SK-N-SH (cell line): Measurements from ENCODE around the gene TDRD1.

Experiments
- CHD2 ChIP-seq: fragments of 150-350 bp; IDR thresholded peaks from 2 replicates; pipeline ENCODE4 v1.6.1; 2018; ENCODE audit warnings: low read length; ENCODE audit not compliant: partially characterized antibody
- EZH2phosphoT487 ChIP-seq: fragments of 200-600 bp; sonication (generic); IDR thresholded peaks from 2 replicates; pipeline ENCODE4 v1.6.1; 2017; ENCODE audit warnings: low read depth, mixed run types, mild to moderate bottlenecking, antibody characterized with exemption, moderate library complexity, borderline replicate concordance
- FOSL2 ChIP-seq: IDR thresholded peaks from 2 replicates; pipeline ENCODE4 v1.4.0; 2012; ENCODE audit warnings: low read depth, mild to moderate bottlenecking, moderate library complexity, borderline replicate concordance
- POLR2AphosphoS5 ChIP-seq: IDR thresholded peaks from 2 replicates; pipeline ENCODE4 v1.6.1; 2012; ENCODE audit warnings: low read depth, low read length
- RAD21 ChIP-seq: IDR thresholded peaks from 2 replicates; pipeline ENCODE4 v1.6.1; 2012; ENCODE audit warnings: mild to moderate bottlenecking, low read length
- RFX5 ChIP-seq: IDR thresholded peaks from 2 replicates; pipeline ENCODE4 v1.6.1; 2012; ENCODE audit warnings: mild to moderate bottlenecking, improper control_type of control experiment, low read length
- TAF1 ChIP-seq: IDR thresholded peaks from 2 replicates; pipeline ENCODE4 v1.6.1; 2012; ENCODE audit warnings: low read depth, mild to moderate bottlenecking, low read length, moderate library complexity, borderline replicate concordance
- ZBTB33 ChIP-seq: IDR thresholded peaks from 2 replicates; pipeline ENCODE4 v1.4.0; 2012; ENCODE audit warnings: low read depth, borderline replicate concordance
- TF ChIP-seq, protein P1 (sequence below): fragments of 150-350 bp; IDR thresholded peaks from 2 replicates; pipeline ENCODE4 v1.6.1; 2017; ENCODE audit warnings: antibody characterized with exemption, low read length, low read depth, borderline replicate concordance
- TF ChIP-seq, protein P2 (sequence below): fragments of 200-600 bp; sonication (generic); IDR thresholded peaks from 2 replicates; pipeline ENCODE4 v1.6.1; 2017; ENCODE audit warnings: antibody characterized with exemption, mild to moderate bottlenecking, moderate library complexity
- TF ChIP-seq, protein P3 (sequence below): IDR thresholded peaks from 2 replicates; pipeline ENCODE4; 2012

DNA sequence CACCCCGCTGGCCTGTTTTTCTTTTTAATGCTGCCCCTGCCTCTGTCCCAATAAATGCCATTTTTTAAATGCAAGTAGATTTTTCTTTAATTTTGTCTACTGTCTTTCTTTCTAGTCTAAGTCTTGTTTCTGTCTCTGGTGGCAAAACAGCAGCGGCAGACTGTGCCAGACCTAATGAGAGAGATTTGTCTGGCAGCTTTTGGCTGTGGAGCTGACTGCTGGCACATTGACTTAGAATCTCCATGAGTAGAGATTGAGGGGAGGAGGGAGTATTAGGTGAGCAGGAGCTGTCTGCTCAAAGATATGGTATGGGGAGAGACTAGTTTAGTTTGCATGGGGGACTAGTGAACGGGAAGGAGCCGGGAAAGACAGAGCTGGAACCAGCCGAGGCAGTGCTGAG, 72.9 kb downstream of the TDRD1 start:
- TF ChIP-seq EZH2phosphoT487 (no peak), RAD21 (no peak), TAF1 (no peak), CHD2 (no peak), RFX5 (no peak), POLR2AphosphoS5 (no peak), ZBTB33 (no peak), FOSL2 (no peak)
- TF ChIP-seq, protein P1, sequence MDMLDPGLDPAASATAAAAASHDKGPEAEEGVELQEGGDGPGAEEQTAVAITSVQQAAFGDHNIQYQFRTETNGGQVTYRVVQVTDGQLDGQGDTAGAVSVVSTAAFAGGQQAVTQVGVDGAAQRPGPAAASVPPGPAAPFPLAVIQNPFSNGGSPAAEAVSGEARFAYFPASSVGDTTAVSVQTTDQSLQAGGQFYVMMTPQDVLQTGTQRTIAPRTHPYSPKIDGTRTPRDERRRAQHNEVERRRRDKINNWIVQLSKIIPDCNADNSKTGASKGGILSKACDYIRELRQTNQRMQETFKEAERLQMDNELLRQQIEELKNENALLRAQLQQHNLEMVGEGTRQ = no peak
- TF ChIP-seq, protein P2, sequence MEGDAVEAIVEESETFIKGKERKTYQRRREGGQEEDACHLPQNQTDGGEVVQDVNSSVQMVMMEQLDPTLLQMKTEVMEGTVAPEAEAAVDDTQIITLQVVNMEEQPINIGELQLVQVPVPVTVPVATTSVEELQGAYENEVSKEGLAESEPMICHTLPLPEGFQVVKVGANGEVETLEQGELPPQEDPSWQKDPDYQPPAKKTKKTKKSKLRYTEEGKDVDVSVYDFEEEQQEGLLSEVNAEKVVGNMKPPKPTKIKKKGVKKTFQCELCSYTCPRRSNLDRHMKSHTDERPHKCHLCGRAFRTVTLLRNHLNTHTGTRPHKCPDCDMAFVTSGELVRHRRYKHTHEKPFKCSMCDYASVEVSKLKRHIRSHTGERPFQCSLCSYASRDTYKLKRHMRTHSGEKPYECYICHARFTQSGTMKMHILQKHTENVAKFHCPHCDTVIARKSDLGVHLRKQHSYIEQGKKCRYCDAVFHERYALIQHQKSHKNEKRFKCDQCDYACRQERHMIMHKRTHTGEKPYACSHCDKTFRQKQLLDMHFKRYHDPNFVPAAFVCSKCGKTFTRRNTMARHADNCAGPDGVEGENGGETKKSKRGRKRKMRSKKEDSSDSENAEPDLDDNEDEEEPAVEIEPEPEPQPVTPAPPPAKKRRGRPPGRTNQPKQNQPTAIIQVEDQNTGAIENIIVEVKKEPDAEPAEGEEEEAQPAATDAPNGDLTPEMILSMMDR = no peak
- TF ChIP-seq, protein P3, sequence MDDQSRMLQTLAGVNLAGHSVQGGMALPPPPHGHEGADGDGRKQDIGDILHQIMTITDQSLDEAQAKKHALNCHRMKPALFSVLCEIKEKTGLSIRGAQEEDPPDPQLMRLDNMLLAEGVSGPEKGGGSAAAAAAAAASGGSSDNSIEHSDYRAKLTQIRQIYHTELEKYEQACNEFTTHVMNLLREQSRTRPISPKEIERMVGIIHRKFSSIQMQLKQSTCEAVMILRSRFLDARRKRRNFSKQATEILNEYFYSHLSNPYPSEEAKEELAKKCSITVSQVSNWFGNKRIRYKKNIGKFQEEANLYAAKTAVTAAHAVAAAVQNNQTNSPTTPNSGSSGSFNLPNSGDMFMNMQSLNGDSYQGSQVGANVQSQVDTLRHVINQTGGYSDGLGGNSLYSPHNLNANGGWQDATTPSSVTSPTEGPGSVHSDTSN = no peak
